Measurements from ENCODE around the gene WNT7A.

DNA sequence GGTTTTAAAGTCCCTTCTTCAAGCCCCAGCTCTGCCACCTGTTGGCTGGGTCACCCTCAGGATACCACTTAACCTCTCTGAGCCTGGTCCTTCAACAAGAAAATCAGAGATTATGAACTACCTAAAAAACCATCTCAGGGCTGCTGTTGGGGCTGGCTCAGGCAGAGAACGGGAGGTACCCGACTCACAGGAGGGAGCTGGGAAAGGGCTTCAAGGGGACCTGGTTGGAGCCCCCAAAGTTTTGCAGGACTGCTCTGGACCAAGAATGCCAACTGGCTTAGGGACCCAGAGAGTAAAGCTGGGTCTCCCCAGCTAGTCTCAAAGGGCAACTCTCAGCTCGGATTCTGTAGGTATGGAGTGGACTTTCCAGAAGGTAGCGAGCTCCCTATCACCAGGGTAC, 41.5 kb downstream of the WNT7A start:
- TF ChIP-seq, protein P1, sequence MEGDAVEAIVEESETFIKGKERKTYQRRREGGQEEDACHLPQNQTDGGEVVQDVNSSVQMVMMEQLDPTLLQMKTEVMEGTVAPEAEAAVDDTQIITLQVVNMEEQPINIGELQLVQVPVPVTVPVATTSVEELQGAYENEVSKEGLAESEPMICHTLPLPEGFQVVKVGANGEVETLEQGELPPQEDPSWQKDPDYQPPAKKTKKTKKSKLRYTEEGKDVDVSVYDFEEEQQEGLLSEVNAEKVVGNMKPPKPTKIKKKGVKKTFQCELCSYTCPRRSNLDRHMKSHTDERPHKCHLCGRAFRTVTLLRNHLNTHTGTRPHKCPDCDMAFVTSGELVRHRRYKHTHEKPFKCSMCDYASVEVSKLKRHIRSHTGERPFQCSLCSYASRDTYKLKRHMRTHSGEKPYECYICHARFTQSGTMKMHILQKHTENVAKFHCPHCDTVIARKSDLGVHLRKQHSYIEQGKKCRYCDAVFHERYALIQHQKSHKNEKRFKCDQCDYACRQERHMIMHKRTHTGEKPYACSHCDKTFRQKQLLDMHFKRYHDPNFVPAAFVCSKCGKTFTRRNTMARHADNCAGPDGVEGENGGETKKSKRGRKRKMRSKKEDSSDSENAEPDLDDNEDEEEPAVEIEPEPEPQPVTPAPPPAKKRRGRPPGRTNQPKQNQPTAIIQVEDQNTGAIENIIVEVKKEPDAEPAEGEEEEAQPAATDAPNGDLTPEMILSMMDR (IDR thresholded peaks at IDR 0.05), result no peak
- no peak for TF ChIP-seq TEAD4 (IDR thresholded peaks at IDR 0.05; ENCODE audit: borderline replicate concordance, insufficient read depth)
- no peak for TF ChIP-seq POLR2AphosphoS5 (IDR thresholded peaks at IDR 0.05; ENCODE audit: low read depth, low read length)
- no peak for TF ChIP-seq MXI1 (IDR thresholded peaks at IDR 0.05; ENCODE audit: low read depth, low read length)
- TF ChIP-seq PBX3 (IDR thresholded peaks at IDR 0.05), result no peak
- no peak for TF ChIP-seq REST (IDR thresholded peaks at IDR 0.05; ENCODE audit: low read depth, low read length)
- TF ChIP-seq EP300 (IDR thresholded peaks at IDR 0.05; ENCODE audit: borderline replicate concordance in 1 of 2, low read depth in 1 of 2, low read length in 1 of 2), result no peak
- TF ChIP-seq MAX (IDR thresholded peaks at IDR 0.05; ENCODE audit: low read depth), result no peak
- no peak for TF ChIP-seq CHD2 (IDR thresholded peaks at IDR 0.05; ENCODE audit: low read length, partially characterized antibody)
- TF ChIP-seq FOSL2 (IDR thresholded peaks at IDR 0.05; ENCODE audit: borderline replicate concordance, low read depth), result no peak
- no peak for TF ChIP-seq RAD21 (IDR thresholded peaks at IDR 0.05; ENCODE audit: low read length)
- TF ChIP-seq SMC3 (IDR thresholded peaks at IDR 0.05; ENCODE audit: low read depth, low read length), result no peak
- TF ChIP-seq GABPA (IDR thresholded peaks at IDR 0.05; ENCODE audit: low read depth), result no peak
- TF ChIP-seq, protein P2, sequence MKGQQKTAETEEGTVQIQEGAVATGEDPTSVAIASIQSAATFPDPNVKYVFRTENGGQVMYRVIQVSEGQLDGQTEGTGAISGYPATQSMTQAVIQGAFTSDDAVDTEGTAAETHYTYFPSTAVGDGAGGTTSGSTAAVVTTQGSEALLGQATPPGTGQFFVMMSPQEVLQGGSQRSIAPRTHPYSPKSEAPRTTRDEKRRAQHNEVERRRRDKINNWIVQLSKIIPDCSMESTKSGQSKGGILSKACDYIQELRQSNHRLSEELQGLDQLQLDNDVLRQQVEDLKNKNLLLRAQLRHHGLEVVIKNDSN (IDR thresholded peaks at IDR 0.05; ENCODE audit: borderline replicate concordance, low read depth), result no peak

All from SK-N-SH (cell line).